OCI-LY7 (cell line): Measurements from ENCODE around the gene VAC14. TPM values are rescaled to one million over a fixed set of nuclear protein-coding genes. Genes with fewer than 3 reads are reported as not detected.

Experiments used
- BruUV-seq: library from RNA; stranded (reverse); fragments of 400-500 nt; replicated peaks from 2 replicates; lab custom pipeline; 2021; lab: Mats Ljungman, UMichigan
- CTCF ChIA-PET: fragments of 300-600 bp; sonication (Branson Sonifier 250); formaldehyde crosslinking; loops from one replicate; lab custom pipeline; 2022; ENCODE audit warnings: antibody characterized with exemption; ENCODE audit not compliant: unreplicated experiment; lab: Charles Lee
- POLR2A ChIA-PET: fragments of 300-600 bp; sonication (Branson Sonifier 250); formaldehyde crosslinking; loops from one replicate; lab custom pipeline; 2022; ENCODE audit warnings: antibody characterized with exemption; lab: Charles Lee
- DNase-seq: peaks from one replicate; pipeline ENCODE4 v3.0.0-alpha.2; 2015; ENCODE audit warnings: low spot score
- H2AFZ ChIP-seq: fragments of 200-600 bp; sonication (generic), shearing (Covaris generic); 2 replicates; pipeline ENCODE4 v1.6.1; 2014; ENCODE audit warnings: mild to moderate bottlenecking, antibody characterized with exemption, low read length, moderate library complexity
- H3K27ac ChIP-seq: fragments of 200-600 bp; sonication (generic); 2 replicates; pipeline ENCODE4 v1.5.1; 2014; ENCODE audit warnings: mixed run types, low read depth, mild to moderate bottlenecking, moderate library complexity, low read length, inconsistent platforms; ENCODE audit not compliant: poor library complexity, severe bottlenecking
- H3K36me3 ChIP-seq: fragments of 200-600 bp; sonication (generic); 2 replicates; pipeline ENCODE4 v1.6.1; 2014; ENCODE audit warnings: mild to moderate bottlenecking, antibody characterized with exemption, low read length, moderate library complexity, mixed read lengths; ENCODE audit not compliant: insufficient read depth
- H3K4me1 ChIP-seq: fragments of 200-600 bp; sonication (generic); 2 replicates; pipeline ENCODE4 v1.5.1; 2014; ENCODE audit warnings: mild to moderate bottlenecking, low read length; ENCODE audit not compliant: insufficient read depth, poor library complexity, severe bottlenecking
- H3K4me2 ChIP-seq: fragments of 200-600 bp; sonication (generic); 2 replicates; pipeline ENCODE4 v1.6.1; 2014; ENCODE audit warnings: mild to moderate bottlenecking, low read length
- H3K4me3 ChIP-seq: fragments of 200-600 bp; sonication (generic); 2 replicates; pipeline ENCODE4 v1.5.1; 2014; ENCODE audit warnings: mild to moderate bottlenecking, low read depth, low read length; ENCODE audit not compliant: poor library complexity, severe bottlenecking
- H3K79me2 ChIP-seq: fragments of 200-600 bp; sonication (generic); 2 replicates; pipeline ENCODE4 v1.6.1; 2016; ENCODE audit warnings: low read depth, mild to moderate bottlenecking, low read length, moderate library complexity, mixed read lengths; ENCODE audit not compliant: insufficient read depth
- H3K9me2 ChIP-seq: fragments of 200-600 bp; sonication (generic); 2 replicates; pipeline ENCODE4 v1.6.1; 2016; ENCODE audit warnings: mild to moderate bottlenecking, low read length, mixed read lengths; ENCODE audit not compliant: insufficient read depth
- H3K9me3 ChIP-seq: fragments of 200-600 bp; sonication (generic); 2 replicates; pipeline ENCODE4 v1.6.1; 2014; ENCODE audit warnings: mild to moderate bottlenecking, mixed run types, low read length, mixed read lengths
- H4K20me1 ChIP-seq: fragments of 200-600 bp; sonication (generic); 2 replicates; pipeline ENCODE4 v1.6.1; 2014; ENCODE audit warnings: mild to moderate bottlenecking, antibody characterized with exemption, low read length, moderate library complexity, mixed read lengths; ENCODE audit not compliant: insufficient read depth
- EZH2phosphoT487 ChIP-seq: fragments of 200-600 bp; sonication (generic); IDR thresholded peaks from 2 replicates; pipeline ENCODE4 v1.6.1; 2018; ENCODE audit warnings: low read depth, borderline replicate concordance, mild to moderate bottlenecking, mixed run types, antibody characterized with exemption, low read length, moderate library complexity, mixed read lengths
- intact Hi-C: fragments of 100-400 bp; cut with micrococcal nuclease; formaldehyde crosslinking; loops from one replicate; pipeline ENCODE4 v1.10.0; 2022; ENCODE audit not compliant: unreplicated experiment
- total RNA-seq, 2 experiments: library from RNA; depleted of rRNA in 1 of 2; stranded (reverse); fragments of >200 nt in 1 of 2; shearing (Covaris generic) in 1 of 2; gene quantifications; 2 replicates each; pipeline ENCODE4 v1.2.3, GENCODE V29; 2014 to 2022
- TF ChIP-seq, protein P1 (sequence below): fragments of 200-600 bp; sonication (generic); conservative IDR thresholded peaks from 2 replicates; pipeline ENCODE4 v1.5.1; 2014; ENCODE audit warnings: mild to moderate bottlenecking, antibody characterized with exemption, low read length, moderate library complexity, mixed read lengths

Gene VAC14
- total RNA-seq, 2 experiments from 2014 or later, result 37.6 to 43.1 TPM

DNA sequence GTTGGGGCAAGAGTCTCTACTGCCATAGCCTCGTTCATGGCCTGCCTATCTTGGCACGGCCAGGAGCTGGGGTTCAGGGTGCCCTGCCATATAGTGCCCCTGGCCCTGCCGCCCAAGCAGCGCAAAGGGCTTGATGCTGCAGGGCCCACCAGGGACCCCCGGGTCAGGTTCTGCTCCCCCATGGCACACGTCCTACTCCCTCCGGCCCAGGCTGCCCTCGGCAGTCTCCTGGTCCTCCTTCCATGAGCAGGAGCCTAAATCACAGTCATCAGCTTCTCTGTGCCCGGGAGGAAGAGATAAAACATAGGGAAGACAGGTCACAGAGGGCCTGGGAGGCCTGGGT is 59.2 kb downstream of the VAC14 start:
- POLR2A ChIA-PET, result interaction anchor here (0.5 kb wide), 1 partner anchor 175 kb away, joined by 3 read pairs; no protein-coding TSS in a partner anchor
- H4K20me1 ChIP-seq, result no peaks in the 10 kb centered on the region
- H3K27ac ChIP-seq, result no peak overlapping the region
- H3K36me3 ChIP-seq, result peaks cover 29% of the 10 kb centered on the region
- H3K4me1 ChIP-seq, result peaks cover 18% of the 10 kb centered on the region
- H3K4me2 ChIP-seq, result no peak overlapping the region
- H3K79me2 ChIP-seq, result no peaks in the 10 kb centered on the region
- no peaks in the 10 kb centered on the region for H3K9me3 ChIP-seq
- no TSS peak for BruUV-seq
- H2AFZ ChIP-seq, result no peak overlapping the region
- no peak for TF ChIP-seq EZH2phosphoT487
- TF ChIP-seq, protein P1, sequence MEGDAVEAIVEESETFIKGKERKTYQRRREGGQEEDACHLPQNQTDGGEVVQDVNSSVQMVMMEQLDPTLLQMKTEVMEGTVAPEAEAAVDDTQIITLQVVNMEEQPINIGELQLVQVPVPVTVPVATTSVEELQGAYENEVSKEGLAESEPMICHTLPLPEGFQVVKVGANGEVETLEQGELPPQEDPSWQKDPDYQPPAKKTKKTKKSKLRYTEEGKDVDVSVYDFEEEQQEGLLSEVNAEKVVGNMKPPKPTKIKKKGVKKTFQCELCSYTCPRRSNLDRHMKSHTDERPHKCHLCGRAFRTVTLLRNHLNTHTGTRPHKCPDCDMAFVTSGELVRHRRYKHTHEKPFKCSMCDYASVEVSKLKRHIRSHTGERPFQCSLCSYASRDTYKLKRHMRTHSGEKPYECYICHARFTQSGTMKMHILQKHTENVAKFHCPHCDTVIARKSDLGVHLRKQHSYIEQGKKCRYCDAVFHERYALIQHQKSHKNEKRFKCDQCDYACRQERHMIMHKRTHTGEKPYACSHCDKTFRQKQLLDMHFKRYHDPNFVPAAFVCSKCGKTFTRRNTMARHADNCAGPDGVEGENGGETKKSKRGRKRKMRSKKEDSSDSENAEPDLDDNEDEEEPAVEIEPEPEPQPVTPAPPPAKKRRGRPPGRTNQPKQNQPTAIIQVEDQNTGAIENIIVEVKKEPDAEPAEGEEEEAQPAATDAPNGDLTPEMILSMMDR, result no peak
- intact Hi-C loops, result no loop called here
- H3K9me2 ChIP-seq, result no peaks in the 10 kb centered on the region
- CTCF ChIA-PET, result no interaction called here
- DNase-seq, result no peak
- H3K4me3 ChIP-seq, result no peak overlapping the region

- ChIA-PET POLR2A (no interaction called here), CTCF (no interaction called here)
- no peak for DNase-seq
These were observed 59.8 kb downstream of the VAC14 start for GRCh38 chr16:70740914-70741782.

More at GRCh38 chr16:70740914-70741782, 59.8 kb downstream of the VAC14 start:
- Histone ChIP-seq H4K20me1 (no peaks in the 10 kb centered on the region), H3K79me2 (no peaks in the 10 kb centered on the region), H3K4me3 (no peak overlapping the region), H2AFZ (no peak overlapping the region), H3K4me1 (peaks cover 18% of the 10 kb centered on the region), H3K9me3 (no peaks in the 10 kb centered on the region), H3K36me3 (peaks cover 29% of the 10 kb centered on the region), H3K4me2 (no peak overlapping the region), H3K27ac (no peak overlapping the region), H3K9me2 (no peaks in the 10 kb centered on the region)
- TF ChIP-seq EZH2phosphoT487, result no peak
- TF ChIP-seq, protein P1, result no peak
- intact Hi-C loops, result no loop called here
- no TSS peak for BruUV-seq
